Neutrophil (primary cell): ENCODE data around the gene ITLN2.
A peak's percentile ranks its signal among the peaks of the same experiment; 100 is the strongest.
"Not testable (repeated sequence)": the region's sequence is repeated elsewhere in the genome, so short reads cannot be mapped to it uniquely, and the experiment has no call there.

ENCODE experiments used
- H3K27ac ChIP-seq: fragments of 200-600 bp; sonication (generic); 2 replicates; pipeline ENCODE4 v1.5.1; 2016; ENCODE audit warnings: mild to moderate bottlenecking, moderate library complexity
- H3K27me3 ChIP-seq: fragments of 200-600 bp; sonication (generic); 2 replicates; pipeline ENCODE4 v1.6.0; 2016; ENCODE audit warnings: mild to moderate bottlenecking
- H3K36me3 ChIP-seq: fragments of 200-600 bp; sonication (generic); 2 replicates; pipeline ENCODE4 v1.5.1; 2017
- H3K4me1 ChIP-seq, 2 experiments: fragments of 200-600 bp in 1 of 2; sonication (generic) in 1 of 2; 1 replicate in 1 of 2; 2 replicates in 1 of 2; pipeline versions ENCODE4 v1.5.1 to v1.6.1; 2013 to 2016; ENCODE audit warnings: low read depth in 1 of 2, low read length in 1 of 2, mild to moderate bottlenecking in 1 of 2, moderate library complexity in 1 of 2; ENCODE audit not compliant: control insufficient read depth in 1 of 2, insufficient read depth in 1 of 2
- H3K4me3 ChIP-seq, 2 experiments: fragments of 200-600 bp in 1 of 2; sonication (generic) in 1 of 2; 1 replicate in 1 of 2; 2 replicates in 1 of 2; pipeline ENCODE4 v1.5.1; 2013 to 2016; ENCODE audit warnings: low read depth in 1 of 2, low read length in 1 of 2, mild to moderate bottlenecking in 1 of 2, moderate library complexity in 1 of 2
- H3K9me3 ChIP-seq: fragments of 200-600 bp; sonication (generic); 2 replicates; pipeline ENCODE4 v1.5.1; 2016
- TF ChIP-seq, protein P1 (sequence below): fragments of 200-600 bp; sonication (generic); IDR thresholded peaks from 2 replicates; pipeline ENCODE4 v1.5.1; 2016; ENCODE audit warnings: antibody characterized with exemption

ITLN2 gene

DNA sequence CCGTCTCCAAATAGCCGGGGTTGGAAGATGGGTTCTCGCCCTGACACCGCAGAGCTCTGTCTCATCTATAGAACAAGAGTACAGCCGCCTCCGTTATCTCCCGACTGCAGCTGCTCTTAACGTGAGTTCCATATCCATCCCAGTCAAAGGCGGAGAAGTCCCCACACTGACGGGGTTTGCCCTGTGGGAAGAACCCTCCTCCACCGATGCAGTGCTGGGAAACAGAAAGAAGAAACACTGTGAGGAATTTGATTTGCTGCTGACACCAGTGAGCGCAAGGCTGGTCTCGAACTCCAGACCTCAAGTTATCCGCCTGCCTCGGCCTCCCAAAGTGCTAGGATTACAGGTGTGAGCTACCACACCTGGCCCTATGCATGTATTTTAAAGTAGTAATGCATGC is 9.5 kb downstream of the ITLN2 start:
- Histone ChIP-seq H3K36me3 (no peaks in the 10 kb centered on the region), H3K27ac (no peak overlapping the region), H3K4me3 (no peak overlapping the region), H3K4me1 (no peaks in the 10 kb centered on the region), H3K27me3 (no peaks in the 10 kb centered on the region), H3K9me3 (no peaks in the 10 kb centered on the region)
- TF ChIP-seq, protein P1, sequence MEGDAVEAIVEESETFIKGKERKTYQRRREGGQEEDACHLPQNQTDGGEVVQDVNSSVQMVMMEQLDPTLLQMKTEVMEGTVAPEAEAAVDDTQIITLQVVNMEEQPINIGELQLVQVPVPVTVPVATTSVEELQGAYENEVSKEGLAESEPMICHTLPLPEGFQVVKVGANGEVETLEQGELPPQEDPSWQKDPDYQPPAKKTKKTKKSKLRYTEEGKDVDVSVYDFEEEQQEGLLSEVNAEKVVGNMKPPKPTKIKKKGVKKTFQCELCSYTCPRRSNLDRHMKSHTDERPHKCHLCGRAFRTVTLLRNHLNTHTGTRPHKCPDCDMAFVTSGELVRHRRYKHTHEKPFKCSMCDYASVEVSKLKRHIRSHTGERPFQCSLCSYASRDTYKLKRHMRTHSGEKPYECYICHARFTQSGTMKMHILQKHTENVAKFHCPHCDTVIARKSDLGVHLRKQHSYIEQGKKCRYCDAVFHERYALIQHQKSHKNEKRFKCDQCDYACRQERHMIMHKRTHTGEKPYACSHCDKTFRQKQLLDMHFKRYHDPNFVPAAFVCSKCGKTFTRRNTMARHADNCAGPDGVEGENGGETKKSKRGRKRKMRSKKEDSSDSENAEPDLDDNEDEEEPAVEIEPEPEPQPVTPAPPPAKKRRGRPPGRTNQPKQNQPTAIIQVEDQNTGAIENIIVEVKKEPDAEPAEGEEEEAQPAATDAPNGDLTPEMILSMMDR, result no peak

GRCh38 chr1:160942926-160943325 is 11.7 kb downstream of the ITLN2 start:
- Histone ChIP-seq H3K36me3 (no peaks in the 10 kb centered on the region), H3K4me1 (no peaks in the 10 kb centered on the region), H3K27ac (no peak overlapping the region), H3K4me3 (no peak overlapping the region), H3K27me3 (no peaks in the 10 kb centered on the region), H3K9me3 (no peaks in the 10 kb centered on the region)
- TF ChIP-seq, protein P1, result no peak

GRCh38 chr1:160936666-160937065 is 17.9 kb downstream of the ITLN2 start:
- not testable (repeated sequence) for H3K27me3 ChIP-seq, H3K4me3 ChIP-seq, H3K4me1 ChIP-seq, H3K9me3 ChIP-seq, H3K36me3 ChIP-seq, H3K27ac ChIP-seq

DNA sequence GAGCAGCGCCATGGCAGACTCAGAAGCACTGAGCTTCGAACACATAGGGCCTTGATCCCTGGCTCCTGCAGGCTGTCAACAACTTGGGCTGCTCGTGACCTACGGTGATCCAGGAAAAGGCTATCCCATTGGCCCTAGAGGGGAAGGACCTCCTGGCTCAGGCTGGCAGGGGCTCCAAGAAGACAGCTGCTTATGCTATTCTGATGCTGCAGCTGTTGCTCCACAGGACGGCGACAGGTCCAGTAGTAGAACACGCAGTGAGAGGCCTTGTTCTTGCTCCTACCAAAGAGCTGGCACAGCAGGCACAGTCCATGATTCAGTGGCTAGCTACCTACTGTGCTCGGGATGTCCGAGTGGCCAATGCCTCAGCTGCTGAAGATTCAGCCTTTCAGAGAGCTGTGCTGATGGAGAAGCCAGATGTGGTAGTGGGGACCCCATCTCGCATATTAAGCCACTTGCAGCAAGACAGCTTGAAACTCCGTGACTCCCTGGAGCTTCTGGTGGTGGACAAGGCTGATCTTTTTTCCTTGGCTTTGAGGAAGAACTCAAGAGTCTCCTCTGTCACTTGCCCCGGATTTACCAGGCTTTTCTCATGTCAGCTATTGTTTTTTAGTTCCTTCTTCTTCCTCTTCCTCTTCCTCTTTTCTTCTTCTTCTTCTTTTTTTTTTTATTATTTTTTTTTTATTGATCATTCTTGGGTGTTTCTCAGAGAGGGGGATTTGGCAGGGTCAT is 18.9 kb downstream of the ITLN2 start:
- peaks cover 6% of the 10 kb centered on the region in 2 experiments for H3K4me1 ChIP-seq
- H3K9me3 ChIP-seq, result no peaks in the 10 kb centered on the region
- no peaks in the 10 kb centered on the region for H3K27me3 ChIP-seq
- TF ChIP-seq, protein P1, result no peak
- H3K36me3 ChIP-seq, result no peaks in the 10 kb centered on the region
- peak overlapping the region; percentile 43 for H3K27ac ChIP-seq
- no peak overlapping the region for H3K4me3 ChIP-seq

DNA sequence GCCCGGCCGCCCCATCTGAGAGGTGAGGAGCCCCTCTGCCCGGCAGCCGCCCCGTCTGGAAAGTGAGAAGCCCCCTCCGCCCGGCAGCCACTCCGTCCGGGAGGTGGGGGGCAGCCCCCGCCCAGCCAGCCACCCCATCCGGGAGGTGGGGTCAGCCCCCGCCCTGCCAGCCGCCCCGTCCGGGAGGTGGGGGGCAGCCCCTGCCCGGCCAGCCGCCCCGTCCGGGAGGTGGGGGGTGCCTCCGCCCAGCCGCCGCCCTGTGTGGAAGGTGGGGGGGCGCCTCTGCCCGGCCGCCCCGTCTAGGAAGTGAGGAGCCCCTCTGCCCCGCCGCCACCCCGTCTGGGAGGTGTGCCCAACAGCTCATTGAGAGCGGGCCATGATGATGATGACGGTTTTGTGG is 21.3 kb downstream of the ITLN2 start:
- not testable (repeated sequence) for H3K9me3 ChIP-seq, H3K4me1 ChIP-seq

GRCh38 chr1:160925652-160926244 is 28.9 kb downstream of the ITLN2 start:
- TF ChIP-seq, protein P1, result no peak
- no peak overlapping the region for H3K4me3 ChIP-seq
- peaks cover 3% of the 10 kb centered on the region for H3K9me3 ChIP-seq
- no peaks in the 10 kb centered on the region for H3K4me1 ChIP-seq
- H3K27ac ChIP-seq, result no peak overlapping the region
- H3K36me3 ChIP-seq, result no peaks in the 10 kb centered on the region
- H3K27me3 ChIP-seq, result no peaks in the 10 kb centered on the region

More for the DNA sequence above, 21.3 kb downstream of the ITLN2 start:
- H3K36me3 ChIP-seq, H3K4me3 ChIP-seq, H3K27me3 ChIP-seq, H3K27ac ChIP-seq: not testable (repeated sequence)
